GM18951 (cell line): ENCODE results near the gene CHST11.

Experiments
- POLR2A ChIP-seq: IDR thresholded peaks from 4 replicates; pipeline ENCODE4 v1.6.1; 2011; ENCODE audit warnings: mild to moderate bottlenecking; ENCODE audit not compliant: insufficient read length, insufficient read depth; ENCODE audit errors: extremely low read depth
- in situ Hi-C: fragments of 300-500 bp; cut with MboI; formaldehyde crosslinking; loops from one replicate; pipeline ENCODE4 v1.12.0; 2022; ENCODE audit warnings: low sequenced_read_pairs, mixed read lengths, inconsistent platforms; ENCODE audit not compliant: unreplicated experiment

The CHST11 gene

GRCh38 chr12:104751594-104751993 is 294.8 kb downstream of the CHST11 start:
- TF ChIP-seq POLR2A, result no peak
- in situ Hi-C loops, result no loop called here

- in situ Hi-C loops, result no loop called here
- TF ChIP-seq POLR2A, result no peak
Measured at GRCh38 chr12:104752016-104752415, 295.3 kb downstream of the CHST11 start.

- in situ Hi-C loops, result no loop called here
- TF ChIP-seq POLR2A, result no peak
Measured at GRCh38 chr12:104752881-104753280, 296.1 kb downstream of the CHST11 start.

- in situ Hi-C loops, result no loop called here
Measured at GRCh38 chr12:104756901-104757300, 300.2 kb downstream of the CHST11 start.

GRCh38 chr12:104758771-104759170 is 302.0 kb downstream of the CHST11 start:
- no peak for TF ChIP-seq POLR2A
- in situ Hi-C loops, result no loop called here

More at GRCh38 chr12:104756901-104757300, 300.2 kb downstream of the CHST11 start:
- TF ChIP-seq POLR2A, result no peak

DNA sequence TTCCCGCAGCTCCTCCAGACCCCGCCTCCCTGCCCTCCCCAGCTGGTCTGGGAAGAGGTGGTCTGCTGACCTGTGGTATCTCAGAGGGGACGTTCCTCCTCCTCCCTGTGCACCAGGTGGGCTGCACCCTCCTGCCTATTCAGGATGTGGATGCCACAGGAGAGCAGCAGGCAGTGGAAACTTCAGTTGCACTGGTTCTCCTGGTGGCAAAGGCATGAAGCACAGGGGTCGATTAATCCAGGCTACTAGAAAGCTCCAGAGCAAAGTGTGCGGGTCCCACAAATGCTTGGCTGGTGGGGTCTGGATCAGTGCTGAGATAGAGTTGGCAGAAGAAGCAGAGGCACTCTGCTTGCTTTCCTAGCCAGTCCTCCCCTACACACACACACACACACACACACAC is 304.3 kb downstream of the CHST11 start:
- no peak for TF ChIP-seq POLR2A
- in situ Hi-C loops, result no loop called here

DNA sequence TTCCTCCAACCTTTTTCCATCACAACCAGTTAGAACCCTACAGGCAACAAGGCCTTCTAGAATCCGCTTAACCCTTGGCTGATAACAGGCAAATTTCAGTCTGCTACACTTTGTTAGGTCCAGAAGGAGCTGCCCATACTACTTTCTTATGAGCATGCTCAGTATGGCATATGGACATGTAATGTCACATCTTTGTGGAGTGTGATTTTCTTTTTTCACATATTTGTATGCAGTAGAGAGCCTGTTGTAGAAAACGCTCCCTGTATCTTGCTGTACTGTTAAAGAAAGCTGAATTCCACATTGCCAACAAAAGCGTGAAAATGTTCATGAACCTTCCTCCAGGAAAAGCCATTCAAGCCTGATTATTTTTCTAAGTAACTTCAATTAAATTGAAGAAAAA is 304.9 kb downstream of the CHST11 start:
- in situ Hi-C loops, result no loop called here
- TF ChIP-seq POLR2A, result no peak

GRCh38 chr12:104763168-104763805 is 306.5 kb downstream of the CHST11 start:
- in situ Hi-C loops, result no loop called here
- TF ChIP-seq POLR2A, result no peak

- in situ Hi-C loops, result no loop called here
- TF ChIP-seq POLR2A, result no peak
Measured at GRCh38 chr12:104764225-104765091, 307.7 kb downstream of the CHST11 start.

DNA sequence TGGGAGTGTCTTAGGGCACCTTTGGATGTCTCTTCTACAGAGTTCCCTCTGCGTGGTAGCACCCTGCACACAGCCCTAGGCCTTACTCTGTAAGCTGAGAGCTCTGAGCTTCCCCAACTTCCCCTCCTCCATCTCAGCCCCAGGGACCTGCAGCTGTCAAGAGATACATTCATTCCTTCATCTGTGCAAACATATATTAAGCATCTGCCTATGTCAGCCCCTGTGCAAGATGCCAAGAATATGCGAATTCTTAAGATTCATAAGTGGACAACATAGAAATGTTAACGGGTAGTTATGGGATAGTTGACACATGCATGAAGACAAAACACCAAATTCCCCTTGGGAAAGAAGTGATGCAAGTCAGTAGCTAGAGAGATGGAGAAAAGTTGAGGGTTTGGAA is 310.5 kb downstream of the CHST11 start:
- no peak for TF ChIP-seq POLR2A
- in situ Hi-C loops, result no loop called here

- no peak for TF ChIP-seq POLR2A
- in situ Hi-C loops, result no loop called here
Measured at GRCh38 chr12:104768033-104768432, 311.3 kb downstream of the CHST11 start.

DNA sequence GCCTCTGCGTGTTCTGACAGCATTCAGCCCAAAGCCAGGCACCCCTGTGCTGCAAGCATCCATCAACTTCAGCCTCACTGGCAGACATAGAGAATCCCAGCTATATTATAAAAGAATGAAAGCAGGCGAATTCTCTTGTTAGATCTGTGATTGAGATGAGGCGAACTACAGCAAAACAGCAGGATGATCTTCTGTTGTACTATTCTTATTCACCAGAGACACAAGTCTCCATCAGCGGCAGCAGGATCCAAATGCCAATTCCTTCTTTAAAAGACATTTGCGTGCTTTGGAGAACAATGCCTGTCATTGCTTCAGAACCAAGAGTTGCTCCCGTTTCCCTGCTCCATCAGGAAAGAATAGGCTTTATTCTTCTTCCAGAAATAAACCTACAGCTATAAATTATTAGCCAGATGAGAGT is 312.4 kb downstream of the CHST11 start:
- in situ Hi-C loops, result no loop called here
- TF ChIP-seq POLR2A, result no peak

GRCh38 chr12:104772336-104772735 is 315.6 kb downstream of the CHST11 start:
- no peak for TF ChIP-seq POLR2A
- in situ Hi-C loops, result no loop called here

GRCh38 chr12:104775731-104776231 is 319.0 kb downstream of the CHST11 start:
- TF ChIP-seq POLR2A, result no peak
- in situ Hi-C loops, result no loop called here
